ENCODE results near the gene RNF20.
"Not testable (repeated sequence)": the region's sequence is repeated elsewhere in the genome, so short reads cannot be mapped to it uniquely, and the experiment has no call there.

Gene RNF20

GRCh38 chr9:101536938-101537337 lies 3.3 kb downstream of the RNF20 start:
- no peak for DNase-seq (ENCODE audit: low read depth in 2 of 2)

GRCh38 chr9:101540069-101540468 lies 6.4 kb downstream of the RNF20 start:
- DNase-seq (ENCODE audit: low read depth in 2 of 2) = no peak

GRCh38 chr9:101543098-101543735 lies 9.6 kb downstream of the RNF20 start:
- no peak for DNase-seq (ENCODE audit: low read depth in 2 of 2)

GRCh38 chr9:101549472-101550098 lies 15.9 kb downstream of the RNF20 start:
- DNase-seq (ENCODE audit: low read depth in 2 of 2) = not testable (repeated sequence)

GRCh38 chr9:101561740-101562139 lies 28.1 kb downstream of the RNF20 start:
- no peak for DNase-seq (ENCODE audit: low read depth in 2 of 2)

- DNase-seq (ENCODE audit: low read depth in 2 of 2) = no peak
Measured at GRCh38 chr9:101562966-101563365, 29.3 kb downstream of the RNF20 start.

GRCh38 chr9:101564252-101564651 lies 30.6 kb downstream of the RNF20 start:
- no peak for DNase-seq (ENCODE audit: low read depth in 2 of 2)

GRCh38 chr9:101566904-101567724 lies 33.5 kb downstream of the RNF20 start:
- DNase-seq (ENCODE audit: low read depth in 2 of 2) = peak in 1 of 2 donors; percentile 6

GRCh38 chr9:101567725-101568350 lies 34.2 kb downstream of the RNF20 start:
- DNase-seq (ENCODE audit: low read depth in 2 of 2) = no peak

GRCh38 chr9:101569741-101570501 lies 36.3 kb downstream of the RNF20 start:
- DNase-seq (ENCODE audit: low read depth in 2 of 2) = no peak

GRCh38 chr9:101571114-101571513 lies 37.5 kb downstream of the RNF20 start:
- DNase-seq (ENCODE audit: low read depth in 2 of 2) = no peak

GRCh38 chr9:101572316-101572715 lies 38.7 kb downstream of the RNF20 start:
- DNase-seq (ENCODE audit: low read depth in 2 of 2) = no peak

- no peak for DNase-seq (ENCODE audit: low read depth in 2 of 2)
Measured at GRCh38 chr9:101574731-101575333, 41.2 kb downstream of the RNF20 start.

GRCh38 chr9:101578378-101578777 lies 44.7 kb downstream of the RNF20 start:
- DNase-seq (ENCODE audit: low read depth in 2 of 2) = no peak

- DNase-seq (ENCODE audit: low read depth in 2 of 2) = no peak
Measured at GRCh38 chr9:101579711-101580545, 46.3 kb downstream of the RNF20 start.

GRCh38 chr9:101582553-101582952 lies 48.9 kb downstream of the RNF20 start:
- no peak for DNase-seq (ENCODE audit: low read depth in 2 of 2)

GRCh38 chr9:101585740-101586139 lies 52.1 kb downstream of the RNF20 start:
- DNase-seq (ENCODE audit: low read depth in 2 of 2) = no peak

- no peak for DNase-seq (ENCODE audit: low read depth in 2 of 2)
Measured at GRCh38 chr9:101586651-101587050, 53.0 kb downstream of the RNF20 start.

- DNase-seq (ENCODE audit: low read depth in 2 of 2) = no peak
Measured at GRCh38 chr9:101587332-101588043, 53.8 kb downstream of the RNF20 start.

- not testable (repeated sequence) for DNase-seq (ENCODE audit: low read depth in 2 of 2)
Measured at GRCh38 chr9:101590074-101590473, 56.4 kb downstream of the RNF20 start.

Measured in stimulated activated CD4-positive, alpha-beta T cell treated with anti-CD3 and anti-CD28 coated beads, Interleukin-15, amount 100 ng/mL, for 48 hours (primary cell).